ENCODE data around the gene SCARB1.
"Not testable (repeated sequence)": the region's sequence is repeated elsewhere in the genome, so short reads cannot be mapped to it uniquely, and the experiment has no call there.

SCARB1 gene

DNA sequence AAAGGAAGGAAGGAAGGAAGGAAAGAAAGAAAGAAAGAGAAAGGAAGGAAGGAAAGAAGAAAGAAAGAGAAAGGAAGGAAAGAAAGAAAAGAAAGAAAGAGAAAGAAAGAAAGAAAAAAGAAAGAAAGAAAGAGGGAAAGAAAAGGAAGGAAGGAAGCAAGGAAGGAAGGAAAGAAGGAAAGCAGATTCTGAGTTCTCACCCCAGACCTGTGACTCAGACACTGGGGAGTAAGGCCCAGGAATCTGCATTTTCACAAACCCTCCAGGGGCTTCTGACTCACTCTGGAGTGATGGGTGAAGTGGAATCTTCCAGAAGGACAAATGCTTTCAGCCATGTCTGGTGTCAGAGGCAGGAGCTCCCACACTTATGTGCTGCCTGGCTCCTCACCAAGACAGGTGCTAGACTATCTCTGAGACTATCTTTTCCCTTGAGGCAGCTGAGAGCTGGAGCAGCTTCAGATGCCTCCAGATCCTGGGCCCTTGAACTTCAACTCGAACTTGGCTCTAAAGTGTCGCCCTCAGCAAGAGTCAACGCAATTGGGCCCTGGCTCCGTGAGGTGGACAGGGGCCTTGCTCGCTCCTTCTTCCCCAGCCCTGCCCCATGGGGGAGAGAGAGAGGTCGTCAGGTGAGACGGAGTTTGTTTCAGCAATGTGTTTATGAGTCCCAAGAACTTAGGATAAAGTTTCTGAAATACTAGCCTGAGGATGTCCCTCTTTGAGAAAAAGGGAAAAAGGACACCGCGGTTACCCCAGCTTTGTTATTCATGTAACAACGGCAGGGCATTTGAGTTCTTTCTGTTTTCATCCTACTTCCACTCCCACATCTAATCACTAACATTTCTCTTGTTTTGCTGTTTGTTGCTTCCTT lies 19.8 kb upstream of the SCARB1 start:
- DNase-seq = no peak

- no peak for DNase-seq
Measured at GRCh38 chr12:124881123-124881522, 17.5 kb upstream of the SCARB1 start.

DNA sequence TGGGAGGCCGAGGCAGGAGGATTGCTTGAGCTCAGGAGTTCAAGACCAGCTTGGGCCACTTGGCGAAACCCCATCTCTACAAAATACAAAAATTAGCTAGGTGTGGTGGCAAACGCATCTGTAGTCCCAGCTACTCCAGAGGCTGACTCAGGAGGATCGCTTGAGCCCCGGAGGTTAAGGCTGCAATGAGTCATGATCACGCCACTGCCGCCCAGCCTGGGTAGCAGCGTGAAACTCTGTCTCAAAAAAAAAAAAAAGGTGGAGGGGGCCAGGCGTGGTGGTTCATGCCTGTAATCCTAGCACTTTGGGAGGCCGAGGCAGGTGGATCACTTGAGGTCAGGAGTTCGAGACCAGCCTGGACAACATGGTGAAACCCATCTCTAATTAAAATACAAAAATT lies 16.7 kb upstream of the SCARB1 start:
- not testable (repeated sequence) for DNase-seq

GRCh38 chr12:124878795-124879516 lies 15.3 kb upstream of the SCARB1 start:
- no peak for DNase-seq

DNA sequence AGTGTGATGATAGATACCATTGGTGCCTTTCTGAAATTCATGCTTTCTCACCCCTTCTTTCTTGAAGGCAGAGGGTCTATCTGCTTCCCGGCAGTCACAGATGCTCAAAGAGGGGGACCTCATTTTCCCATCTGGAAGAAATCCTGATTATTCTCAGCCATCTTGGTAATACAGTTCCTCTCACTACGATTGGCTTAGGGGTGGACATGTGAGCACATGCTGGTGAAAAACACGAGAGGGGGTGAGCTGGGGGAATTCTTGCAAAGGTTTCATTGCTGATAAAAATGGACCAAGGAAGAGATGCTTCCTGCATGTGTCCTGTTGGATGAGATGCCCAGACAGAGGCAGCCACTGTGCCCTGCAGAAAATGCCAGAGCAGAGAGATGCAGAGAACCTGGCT lies 13.8 kb upstream of the SCARB1 start:
- no peak for DNase-seq

- no peak for DNase-seq
Measured at GRCh38 chr12:124876171-124876570, 12.5 kb upstream of the SCARB1 start.

DNA sequence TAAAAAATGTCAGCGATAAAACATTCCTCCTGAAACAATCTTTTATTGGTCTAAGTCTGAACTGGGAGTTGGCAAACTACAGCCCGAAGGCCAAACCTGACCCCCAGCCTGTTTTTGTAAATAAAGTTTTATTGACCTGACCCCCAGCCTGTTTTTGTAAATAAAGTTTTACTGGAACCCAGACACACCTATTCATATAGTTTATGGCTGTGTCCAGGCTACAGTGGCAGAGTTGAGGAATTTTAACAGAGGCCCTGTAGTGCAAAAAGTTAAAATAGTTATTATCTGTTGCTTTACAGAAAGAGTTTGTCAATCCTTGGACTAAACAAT lies 12.1 kb upstream of the SCARB1 start:
- DNase-seq = no peak

GRCh38 chr12:124874988-124875802 lies 11.5 kb upstream of the SCARB1 start:
- no peak for DNase-seq

- no peak for DNase-seq
Measured at GRCh38 chr12:124874188-124874587, 10.5 kb upstream of the SCARB1 start.

DNA sequence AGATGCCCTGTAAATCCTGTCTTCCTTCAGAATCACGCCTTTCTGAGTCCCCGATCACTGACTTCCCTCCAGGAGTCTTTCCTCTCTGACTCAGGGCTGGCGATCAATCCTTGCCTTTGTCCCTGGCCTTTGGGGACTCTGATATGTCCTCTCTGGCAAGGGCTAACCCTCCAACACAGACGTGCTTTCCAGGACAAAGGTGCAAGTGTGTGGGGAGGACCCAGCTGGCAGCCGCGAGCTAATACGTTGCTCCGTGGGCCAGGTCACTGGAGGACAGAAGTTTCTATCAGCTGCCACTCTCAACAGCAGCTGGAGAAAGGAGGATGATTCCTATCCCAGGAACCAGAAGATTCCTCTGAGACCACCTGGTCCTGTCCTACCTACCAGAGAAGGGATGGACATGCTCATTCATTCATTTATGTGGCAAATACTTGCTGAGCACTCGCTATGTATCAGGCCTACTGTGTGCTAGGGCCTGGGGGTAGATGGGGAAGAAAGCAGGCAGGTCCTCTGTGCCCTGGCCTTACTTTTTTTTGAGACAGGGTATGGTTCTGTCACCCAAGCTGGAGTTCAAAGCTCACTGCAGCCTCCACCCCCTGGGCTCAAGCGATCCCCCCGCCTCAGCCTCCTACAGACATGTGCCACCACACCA lies 8.5 kb upstream of the SCARB1 start:
- no peak for DNase-seq

DNA sequence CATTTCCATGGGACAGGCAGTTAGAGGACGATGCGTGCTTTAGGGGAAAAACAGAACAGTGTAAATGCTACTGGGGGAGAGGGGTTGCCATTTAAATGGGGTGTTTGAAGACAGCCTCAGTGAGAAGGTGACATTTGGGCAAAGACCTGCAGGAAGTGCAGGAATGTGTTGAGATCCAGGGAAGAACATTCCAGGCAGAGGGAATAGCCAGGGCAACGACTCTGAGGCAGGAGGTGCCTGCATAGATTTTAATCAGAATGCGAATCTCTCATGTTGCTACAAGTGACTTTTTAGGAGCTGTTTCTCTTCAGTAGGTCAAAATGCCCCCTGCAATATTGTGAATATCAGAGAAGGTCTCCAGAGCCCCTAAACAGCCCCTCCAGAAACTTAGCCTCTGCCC lies 7.6 kb upstream of the SCARB1 start:
- DNase-seq = no peak

- no peak for DNase-seq
Measured at GRCh38 chr12:124870515-124870914, 6.9 kb upstream of the SCARB1 start.

GRCh38 chr12:124869059-124869665 lies 5.5 kb upstream of the SCARB1 start:
- DNase-seq = no peak

- DNase-seq = no peak
Measured at GRCh38 chr12:124868252-124869058, 4.8 kb upstream of the SCARB1 start.

GRCh38 chr12:124867401-124867930 lies 3.8 kb upstream of the SCARB1 start:
- DNase-seq = no peak

DNA sequence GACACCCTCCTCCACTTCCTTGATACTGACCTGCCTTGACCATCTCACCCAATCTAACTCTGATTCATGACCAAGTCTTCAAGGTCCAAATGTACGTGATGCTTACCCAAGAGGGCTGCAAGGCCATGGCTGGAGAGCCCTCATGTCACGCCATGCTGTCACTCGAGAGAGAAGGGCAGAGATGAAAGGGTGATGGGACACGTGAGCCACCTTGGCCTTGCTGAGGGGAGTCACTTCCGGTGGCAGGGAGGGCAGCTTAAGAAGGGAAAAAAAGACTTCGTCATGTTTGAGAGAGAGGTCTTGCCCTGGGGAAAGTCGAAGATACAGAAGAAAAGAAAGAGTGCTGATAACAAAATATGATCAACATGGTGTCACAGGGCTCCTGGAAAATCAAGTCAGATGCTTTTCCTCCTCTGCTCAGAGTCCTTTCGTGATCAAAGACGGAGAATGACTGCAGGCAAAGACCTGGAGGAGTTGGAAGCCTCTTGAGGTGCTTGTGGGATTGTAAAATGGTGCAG lies 3.3 kb upstream of the SCARB1 start:
- no peak for DNase-seq

GRCh38 chr12:124866195-124866882 lies 2.7 kb upstream of the SCARB1 start:
- no peak for DNase-seq

GRCh38 chr12:124865728-124866127 lies 2.1 kb upstream of the SCARB1 start:
- no peak for DNase-seq

GRCh38 chr12:124864326-124864752 lies 675 bp upstream of the SCARB1 start:
- DNase-seq = no peak

DNA sequence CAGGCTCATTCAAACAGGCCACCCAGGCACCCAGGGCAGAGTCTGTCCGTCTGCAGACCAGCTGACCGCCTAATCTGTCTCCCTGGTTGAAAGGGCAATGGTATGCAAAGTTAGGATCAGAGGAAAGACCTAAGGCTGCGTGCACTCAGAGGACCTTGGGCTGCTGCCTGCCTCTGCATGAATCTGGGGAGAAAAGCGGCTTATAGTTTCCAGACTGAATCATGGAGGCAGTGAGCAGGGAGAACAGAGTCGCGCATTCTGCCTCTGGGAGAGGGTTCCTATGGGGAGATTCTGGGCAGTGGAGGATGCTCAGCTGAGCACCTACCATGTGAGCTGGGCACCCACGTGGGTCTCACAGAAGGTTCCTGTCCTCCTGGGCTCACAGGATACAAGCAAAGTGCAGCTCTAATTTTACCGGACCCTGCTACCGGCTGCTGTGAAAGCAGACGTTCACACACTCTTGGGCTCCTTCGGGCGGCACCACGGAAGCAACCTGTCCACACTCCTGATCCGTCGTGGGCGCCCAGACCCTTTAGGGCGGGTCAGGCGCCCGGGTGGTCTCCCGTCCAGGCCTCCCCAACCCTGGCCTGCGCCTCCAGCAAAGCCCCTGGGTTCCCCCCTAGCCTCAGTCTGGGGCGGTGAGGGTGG lies 772 bp downstream of the SCARB1 start:
- no peak for DNase-seq
